GM18505 (cell line): Measurements from ENCODE around the gene HRH3.
A peak's percentile ranks its signal among the peaks of the same experiment; 100 is the strongest.

Source experiments
- ATAC-seq: cut with Tn5 transposase; IDR thresholded peaks from one replicate; pipeline ENCODE4 v1.9.1; 2021; ENCODE audit not compliant: unreplicated experiment
- POLR2A ChIP-seq: IDR thresholded peaks from 4 replicates; pipeline ENCODE4 v1.6.1; 2011; ENCODE audit warnings: borderline replicate concordance; ENCODE audit not compliant: insufficient read depth, insufficient read length; ENCODE audit errors: extremely low read depth

HRH3 gene

GRCh38 chr20:62190639-62191411 lies 29.3 kb downstream of the HRH3 start:
- ATAC-seq: no peak
- TF ChIP-seq POLR2A: no peak

- TF ChIP-seq POLR2A: no peak
- ATAC-seq: no peak
These were observed 32.9 kb downstream of the HRH3 start for GRCh38 chr20:62186887-62187866.

GRCh38 chr20:62186096-62186426 lies 34.0 kb downstream of the HRH3 start:
- no peak for ATAC-seq
- no peak for TF ChIP-seq POLR2A

GRCh38 chr20:62183426-62184142 lies 36.5 kb downstream of the HRH3 start:
- no peak for ATAC-seq
- no peak for TF ChIP-seq POLR2A

- peak; percentile 89 for ATAC-seq
- peak; percentile 99 for TF ChIP-seq POLR2A
These were observed 37.3 kb downstream of the HRH3 start, which contains the start of gene MTG2 for GRCh38 chr20:62182469-62183425. TSS of gene MTG2 (plus strand) at chr20:62183028. CDS start at chr20:62193421, 10,393 bp downstream.

- no peak for TF ChIP-seq POLR2A
- no peak for ATAC-seq
These were observed 38.3 kb downstream of the HRH3 start for GRCh38 chr20:62181808-62182207.

- ATAC-seq: no peak
- TF ChIP-seq POLR2A: no peak
These were observed 40.9 kb downstream of the HRH3 start for GRCh38 chr20:62179162-62179504.

GRCh38 chr20:62178316-62179161 lies 41.5 kb downstream of the HRH3 start:
- TF ChIP-seq POLR2A: no peak
- ATAC-seq: no peak

GRCh38 chr20:62177307-62177706 lies 42.8 kb downstream of the HRH3 start:
- no peak for ATAC-seq
- no peak for TF ChIP-seq POLR2A

- no peak for ATAC-seq
- no peak for TF ChIP-seq POLR2A
These were observed 43.2 kb downstream of the HRH3 start for GRCh38 chr20:62176866-62177265.

GRCh38 chr20:62175711-62176110 lies 44.4 kb downstream of the HRH3 start:
- TF ChIP-seq POLR2A: no peak
- ATAC-seq: no peak
